Measurements from ENCODE around the gene CFAP91.
A peak's percentile ranks its signal among the peaks of the same experiment; 100 is the strongest.
"Not testable (repeated sequence)": the region's sequence is repeated elsewhere in the genome, so short reads cannot be mapped to it uniquely, and the experiment has no call there.

CFAP91 gene

DNA sequence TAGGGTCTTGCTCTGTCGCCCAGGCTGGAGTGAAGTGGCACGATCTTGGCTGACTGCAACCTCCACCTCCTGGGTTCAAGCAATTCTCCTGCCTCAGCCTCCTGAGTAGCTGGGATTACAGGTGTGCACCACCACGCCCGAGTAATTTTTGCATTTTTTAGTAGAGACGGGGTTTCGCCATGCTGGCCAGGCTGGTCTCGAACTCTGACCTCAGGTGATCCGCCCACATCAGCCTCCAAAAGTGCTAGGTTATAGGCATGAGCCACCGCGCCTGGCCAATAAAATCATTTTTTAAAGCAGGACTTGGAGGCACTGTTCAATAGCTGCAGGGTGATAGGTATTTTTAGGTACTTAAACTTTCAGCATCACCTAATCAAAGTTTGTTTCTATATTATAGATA, 24.6 kb upstream of the CFAP91 start:
- not testable (repeated sequence) for DNase-seq

DNA sequence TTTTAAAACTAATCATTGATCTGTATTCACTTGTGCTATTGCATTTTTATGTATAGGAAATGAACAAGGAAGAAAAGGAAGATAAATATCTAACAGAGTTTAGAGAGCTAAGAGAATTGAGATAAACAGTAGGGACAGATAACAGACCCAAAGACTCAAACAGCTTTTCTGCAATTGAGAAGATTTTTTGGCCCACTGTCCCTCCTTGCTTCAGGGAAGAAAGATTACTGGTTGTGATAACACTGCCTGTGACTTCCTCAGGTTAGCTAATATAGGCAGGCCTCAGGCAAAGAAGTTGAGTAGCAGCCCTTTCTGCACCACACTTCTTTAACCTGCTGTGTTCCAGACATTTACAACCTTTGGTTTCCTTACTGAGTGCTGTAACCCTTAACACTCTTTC, 22.9 kb upstream of the CFAP91 start:
- DNase-seq = no peak

DNA sequence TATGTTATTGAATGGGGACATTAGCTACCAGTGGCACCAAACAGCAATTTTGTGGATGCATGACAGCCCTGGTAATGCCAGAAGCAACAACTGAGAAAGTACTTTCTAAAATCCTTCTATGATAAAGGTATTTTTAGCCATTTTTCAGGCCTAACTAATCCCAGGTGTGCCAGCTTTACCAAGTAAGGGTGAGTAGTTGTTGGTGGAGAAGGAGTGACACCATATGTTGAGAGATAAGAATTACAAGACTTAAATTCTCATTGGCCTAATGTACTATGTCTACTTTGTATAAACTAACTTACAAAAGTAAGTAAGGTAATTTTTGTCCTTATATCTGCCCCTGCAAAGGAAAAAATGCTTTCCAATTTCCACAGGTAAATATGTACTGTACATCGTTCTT, 21.5 kb upstream of the CFAP91 start:
- peak in 1 of 2 donors; percentile 28 for DNase-seq

DNA sequence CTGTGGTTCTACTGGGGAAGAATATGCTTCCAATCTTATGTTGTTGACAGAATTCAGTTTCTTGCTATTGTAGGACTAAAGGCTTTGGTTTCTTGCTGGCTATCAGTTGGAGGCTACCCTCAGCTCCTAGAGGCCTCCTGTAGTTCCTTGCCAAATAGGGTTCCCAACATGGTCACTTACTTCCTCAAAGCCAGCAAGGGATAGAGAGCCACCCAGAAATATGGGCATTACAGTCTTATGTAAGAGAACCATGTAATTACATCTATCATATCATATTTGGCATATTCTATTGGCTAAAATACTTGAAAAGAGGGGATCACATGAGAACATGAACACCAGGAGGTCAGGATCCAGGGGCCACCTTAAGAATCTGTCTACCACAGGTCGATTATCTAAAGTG, 19.4 kb upstream of the CFAP91 start:
- DNase-seq = no peak

DNA sequence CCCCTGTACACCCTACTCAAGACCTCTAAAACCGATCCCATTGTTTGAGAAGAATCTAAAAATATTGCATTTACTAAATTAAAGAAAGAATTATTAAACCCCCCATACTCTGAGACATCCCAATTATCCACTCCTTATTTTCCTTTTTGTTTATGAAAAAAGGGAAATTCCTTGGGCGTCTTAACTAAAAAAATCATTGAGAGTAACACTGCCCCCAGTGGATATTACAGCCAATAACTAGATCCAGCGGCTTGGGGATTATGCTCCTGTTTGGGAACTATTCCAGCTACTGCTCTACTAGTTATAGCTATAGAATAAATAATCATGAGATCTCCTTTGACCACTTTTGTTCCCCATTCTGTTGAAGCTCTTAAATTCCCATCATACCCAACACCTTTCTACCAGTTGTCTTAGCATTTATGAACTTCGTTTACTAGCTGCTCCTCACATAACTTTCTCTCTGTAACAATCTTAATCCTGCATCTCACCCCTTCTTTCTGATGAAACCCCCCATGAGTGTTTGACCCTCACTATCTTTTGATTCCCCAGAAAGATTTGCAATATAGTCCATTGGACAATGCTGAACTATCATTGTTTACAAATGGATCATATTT, 12.7 kb upstream of the CFAP91 start:
- DNase-seq = no peak

DNA sequence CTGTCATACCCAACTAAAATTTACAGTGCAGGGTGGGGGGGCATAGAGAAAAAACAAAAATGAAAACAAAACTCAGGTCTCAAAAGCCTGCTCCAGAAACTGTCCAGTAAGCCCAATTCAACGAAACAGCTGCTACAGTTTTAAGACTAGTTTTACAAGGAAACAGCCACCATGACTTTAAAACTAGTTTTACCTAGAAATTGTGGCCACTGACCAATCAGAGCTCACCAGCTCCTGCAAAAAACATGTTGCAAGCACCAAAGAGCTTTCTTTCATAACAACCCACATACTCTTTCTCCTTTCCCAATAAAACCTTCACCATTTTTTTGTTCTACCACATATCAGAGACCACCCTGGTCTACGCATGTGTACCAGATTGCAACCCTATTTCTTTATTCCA, 7.3 kb upstream of the CFAP91 start:
- DNase-seq = no peak

DNA sequence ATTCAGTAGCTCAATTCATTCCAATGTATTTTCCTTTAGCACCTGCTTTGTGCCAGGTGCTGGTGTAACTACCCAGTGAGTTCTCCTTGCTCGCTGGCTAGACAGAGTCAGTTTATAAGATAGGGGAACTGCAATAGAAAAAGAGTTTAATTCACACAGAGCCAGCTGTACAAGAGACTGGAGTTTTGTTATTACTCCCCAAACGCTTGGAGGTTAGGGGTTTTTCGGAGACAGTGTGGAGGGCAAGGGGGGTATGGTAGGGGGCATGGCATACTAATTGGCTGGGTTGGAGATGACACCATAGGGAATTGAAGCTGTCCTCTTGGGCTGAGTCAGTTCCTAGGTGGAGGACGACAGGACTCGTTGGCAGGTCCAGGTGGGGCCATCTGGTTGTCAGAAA, 5.4 kb upstream of the CFAP91 start:
- DNase-seq = no peak

DNA sequence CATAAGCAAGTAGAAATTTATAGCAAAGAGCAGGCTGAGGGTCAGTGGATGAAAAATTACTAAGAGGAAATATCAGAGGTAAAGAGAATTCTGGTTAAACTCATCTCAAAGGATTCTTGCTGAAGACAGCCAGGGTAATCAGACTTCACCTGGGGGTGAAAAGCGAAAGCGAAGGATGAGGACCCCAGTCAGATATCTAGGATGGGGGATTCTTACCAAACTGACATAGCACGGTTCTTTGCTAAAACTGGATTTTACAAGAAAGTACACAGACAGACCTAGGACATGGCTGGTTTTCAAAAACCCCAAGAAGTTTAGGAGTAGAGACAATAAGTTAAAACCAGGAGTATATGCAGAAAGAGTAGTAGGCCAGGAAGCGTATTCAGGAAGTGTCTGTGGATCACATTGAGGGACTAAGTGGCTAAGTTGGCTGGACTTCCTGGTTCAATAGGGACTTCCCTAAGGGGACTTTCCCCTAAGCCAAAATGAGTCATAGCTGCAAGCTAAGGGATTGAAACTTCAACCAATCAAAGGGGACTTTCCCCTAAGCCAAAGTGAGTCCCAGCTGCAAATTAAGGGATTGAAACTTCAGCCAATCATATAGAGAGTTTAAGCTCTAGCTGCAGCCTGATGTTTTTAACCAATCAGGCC, 2.4 kb upstream of the CFAP91 start:
- DNase-seq = peak in 1 of 2 donors; percentile 64

DNA sequence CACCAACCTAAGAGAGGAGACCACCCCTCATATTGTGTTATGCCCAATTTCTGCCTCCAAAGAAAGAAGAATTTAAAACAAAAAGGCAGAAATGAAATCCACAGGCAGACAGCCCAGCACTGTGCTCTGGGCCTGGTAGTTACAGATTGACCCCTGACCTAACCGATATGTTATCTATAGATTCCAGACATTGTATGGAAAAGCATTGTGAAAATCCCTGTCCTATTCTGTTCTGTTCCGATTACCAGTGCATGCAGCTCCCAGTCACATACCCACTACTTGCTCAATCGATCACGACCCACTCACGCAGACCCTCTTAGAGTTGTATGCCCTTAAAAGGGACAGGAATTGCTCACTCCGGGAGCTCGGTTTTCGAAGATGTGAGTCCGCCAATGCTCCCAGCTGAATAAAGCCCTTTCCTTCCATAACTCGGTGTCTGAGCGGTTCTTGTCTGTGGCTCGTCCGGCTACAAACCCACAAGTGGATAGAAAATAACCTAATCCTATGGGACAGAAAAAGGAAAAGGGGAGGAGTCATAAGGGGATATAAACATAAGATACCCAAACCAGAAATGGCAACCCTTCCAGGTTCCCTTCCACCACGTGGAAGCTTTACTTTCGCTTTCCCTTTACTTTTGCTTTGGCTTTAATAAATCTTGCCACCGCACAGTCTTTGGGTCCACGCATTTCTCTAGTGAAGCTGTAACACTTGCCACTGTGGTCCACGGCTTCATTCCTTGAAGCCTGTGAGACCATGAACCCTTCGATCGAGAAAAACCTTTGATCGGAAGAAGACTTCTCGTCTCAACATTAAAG, 1.7 kb upstream of the CFAP91 start:
- no peak for DNase-seq

DNA sequence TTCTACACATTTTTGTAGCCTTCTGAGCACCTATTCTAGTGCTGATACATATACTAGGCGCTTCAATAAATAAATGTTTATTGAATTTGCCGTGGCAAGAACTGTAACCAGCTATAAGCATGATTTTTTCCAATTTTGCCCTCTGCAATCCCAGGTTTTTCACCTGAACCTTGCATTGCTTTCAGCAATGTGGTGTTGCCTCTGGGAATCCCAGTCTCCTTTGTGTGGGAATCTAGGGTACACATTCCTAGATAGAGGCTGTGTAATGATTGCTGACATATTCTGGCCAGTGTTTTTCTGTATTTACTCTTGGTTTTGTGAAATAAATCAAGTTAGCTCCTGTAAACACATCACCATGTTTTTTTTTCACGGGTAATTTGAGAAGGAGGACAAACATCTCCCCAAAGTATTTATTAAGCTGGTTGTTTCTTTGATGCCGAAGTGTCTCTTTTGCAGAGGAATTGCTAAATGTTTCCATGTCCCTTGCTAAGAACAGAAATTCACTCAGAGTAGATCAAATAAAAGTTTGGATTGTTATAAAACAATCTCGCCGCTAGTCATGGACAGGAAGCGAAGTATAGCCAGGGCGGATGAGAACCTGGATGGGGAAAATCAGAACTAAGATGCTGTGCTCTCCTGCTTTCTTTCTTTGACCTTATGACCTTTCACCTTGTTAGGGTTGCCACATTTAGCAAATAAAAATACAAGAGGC, 1.2 kb downstream of the CFAP91 start:
- DNase-seq = no peak

DNA sequence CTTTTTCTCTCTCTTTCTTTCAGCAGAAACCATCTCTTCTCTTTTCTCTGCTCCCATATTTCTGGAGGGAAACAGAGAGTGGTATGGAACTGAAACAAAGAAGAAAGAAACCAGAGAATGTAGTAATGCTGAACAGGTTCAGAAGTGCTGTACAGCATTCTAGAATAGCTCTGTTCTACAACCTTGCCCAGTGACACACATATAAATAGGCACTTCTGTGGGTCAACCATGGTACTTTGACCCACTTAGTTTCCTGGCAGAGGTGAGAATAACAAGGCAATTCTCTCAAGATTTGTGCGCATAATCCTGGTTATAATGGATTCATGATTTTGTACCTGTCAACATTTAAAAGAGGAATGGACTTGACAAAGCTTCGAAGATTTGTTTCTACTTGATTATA, 12.3 kb downstream of the CFAP91 start:
- no peak for DNase-seq

DNA sequence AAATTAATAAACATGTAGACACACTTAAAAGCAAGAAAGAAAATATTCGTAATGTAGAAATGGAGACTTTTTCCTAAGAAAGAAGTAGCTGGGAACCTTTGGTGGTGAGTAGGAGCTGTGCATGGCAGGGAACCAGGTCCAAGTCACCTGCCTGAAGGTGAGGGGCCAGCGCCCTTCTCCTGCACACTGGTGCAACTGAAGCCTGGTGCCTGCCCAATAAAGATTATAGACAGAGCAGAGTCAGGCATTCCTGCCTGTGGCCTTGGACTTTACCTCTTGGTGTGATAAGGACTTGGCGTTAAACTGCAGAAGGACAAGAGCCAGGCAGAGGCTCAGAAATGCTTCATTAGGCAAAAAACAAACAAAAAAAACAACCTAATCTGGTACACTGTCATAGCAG, 14.2 kb downstream of the CFAP91 start:
- DNase-seq = no peak

DNA sequence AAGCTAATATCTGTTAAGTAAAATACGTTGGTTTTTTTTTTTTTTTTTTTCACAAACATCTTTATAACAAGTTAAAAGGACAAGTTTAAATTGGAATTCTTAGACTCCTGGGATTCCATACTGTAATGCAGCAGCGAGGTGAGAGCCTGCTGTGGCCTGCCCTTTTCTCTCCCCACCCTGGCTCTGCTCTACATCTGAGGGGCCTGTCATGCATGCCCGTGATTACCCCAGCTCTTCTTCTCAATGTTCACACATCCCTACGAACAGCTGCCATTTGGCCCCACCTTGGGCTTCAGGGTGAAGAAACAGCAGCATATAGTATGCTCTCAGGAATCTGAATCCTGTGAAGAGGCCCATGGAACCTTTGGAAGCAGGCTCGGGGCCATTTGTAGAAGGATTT, 14.7 kb downstream of the CFAP91 start:
- DNase-seq = no peak

DNA sequence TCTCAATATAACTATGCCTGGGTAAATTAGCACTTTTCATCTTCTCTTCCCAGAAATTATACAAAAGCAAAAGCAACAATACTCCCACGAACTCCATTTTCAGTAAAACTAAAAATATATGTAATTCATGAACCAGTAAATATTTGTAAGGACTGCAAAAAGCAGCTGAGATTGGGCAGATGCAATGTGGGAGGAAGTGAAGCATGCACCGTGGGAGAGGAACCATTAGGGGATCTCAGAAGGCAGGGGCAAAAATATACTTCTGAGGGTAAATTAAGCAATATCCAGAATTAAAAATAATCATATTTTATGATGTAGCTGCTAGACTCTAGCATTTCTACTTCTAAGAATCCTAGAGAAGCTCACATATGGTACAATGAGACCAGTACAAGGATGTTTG, 20.2 kb downstream of the CFAP91 start:
- DNase-seq = no peak

DNA sequence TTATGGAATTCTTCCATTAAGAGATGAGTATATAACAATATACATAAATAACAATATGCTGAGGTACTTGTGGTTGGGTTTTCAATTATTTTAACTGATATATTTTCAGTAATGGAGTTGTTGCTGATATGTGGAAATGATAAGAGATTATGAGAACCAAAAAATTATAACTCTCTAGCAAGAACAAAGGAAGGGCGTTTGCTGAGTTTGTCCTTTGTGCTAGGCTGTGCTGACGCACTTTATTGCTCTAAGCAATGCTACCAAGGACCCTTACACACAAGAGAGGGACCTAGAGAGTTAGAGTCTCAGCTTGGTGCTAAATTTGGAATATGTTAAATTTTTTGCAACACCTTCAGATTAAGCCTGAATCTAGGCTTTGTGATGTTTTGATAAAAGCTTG, 24.1 kb downstream of the CFAP91 start:
- no peak for DNase-seq

DNA sequence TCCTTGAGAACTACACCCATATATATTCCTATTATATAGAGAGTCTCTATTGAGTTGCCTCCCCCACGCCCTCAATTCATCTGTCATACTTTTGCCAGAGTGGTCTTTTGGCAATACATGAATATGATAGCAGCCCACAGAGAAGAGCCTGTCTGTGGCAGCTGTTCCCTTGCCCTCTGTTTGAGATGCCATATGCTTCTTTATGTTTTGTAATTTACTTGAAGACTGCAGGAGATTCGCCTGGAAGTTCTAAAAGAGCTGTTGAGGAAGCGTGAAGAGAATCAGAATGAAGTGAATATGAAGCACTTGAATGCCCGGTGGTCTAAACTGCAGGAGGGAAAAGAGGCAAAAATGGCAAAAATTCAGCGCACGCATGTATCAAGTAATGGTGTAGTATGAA, 27.2 kb downstream of the CFAP91 start:
- DNase-seq = no peak

DNA sequence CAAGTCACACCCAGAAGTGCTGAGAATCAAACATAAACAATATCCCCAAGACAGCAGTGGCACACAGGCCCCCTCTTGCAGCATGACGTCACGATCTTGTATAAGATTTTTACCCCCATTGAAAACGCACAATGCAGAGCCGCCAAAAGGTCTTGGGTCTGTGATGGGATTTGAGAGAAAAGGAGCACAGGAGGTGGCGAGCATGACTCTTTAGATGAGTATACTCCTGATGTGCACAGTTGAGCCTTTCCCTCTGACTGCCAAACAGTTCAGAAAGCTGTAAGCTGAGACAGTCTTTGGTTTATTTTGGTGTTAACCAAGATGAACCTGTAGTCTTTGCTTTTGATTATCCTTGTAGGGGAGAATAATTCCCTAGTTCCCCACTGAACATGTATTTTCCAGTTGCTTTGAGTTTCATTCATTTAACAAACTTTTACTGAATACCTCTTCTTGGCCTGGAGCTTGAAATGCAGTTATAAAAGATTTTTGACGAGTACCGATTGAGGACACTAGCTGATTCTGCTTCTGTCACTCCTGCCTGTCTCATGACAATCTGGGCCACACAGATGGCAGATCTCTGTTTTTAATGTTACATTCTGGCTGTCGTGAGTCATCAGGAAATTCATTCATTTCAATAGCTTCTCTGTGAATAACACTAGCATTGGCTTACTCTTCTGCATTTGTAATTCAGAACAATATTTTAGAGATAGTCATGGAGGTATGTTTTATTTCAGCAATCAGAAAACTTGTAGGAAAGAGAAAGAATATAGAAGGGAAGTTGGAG, 28.9 kb downstream of the CFAP91 start:
- no peak for DNase-seq

DNA sequence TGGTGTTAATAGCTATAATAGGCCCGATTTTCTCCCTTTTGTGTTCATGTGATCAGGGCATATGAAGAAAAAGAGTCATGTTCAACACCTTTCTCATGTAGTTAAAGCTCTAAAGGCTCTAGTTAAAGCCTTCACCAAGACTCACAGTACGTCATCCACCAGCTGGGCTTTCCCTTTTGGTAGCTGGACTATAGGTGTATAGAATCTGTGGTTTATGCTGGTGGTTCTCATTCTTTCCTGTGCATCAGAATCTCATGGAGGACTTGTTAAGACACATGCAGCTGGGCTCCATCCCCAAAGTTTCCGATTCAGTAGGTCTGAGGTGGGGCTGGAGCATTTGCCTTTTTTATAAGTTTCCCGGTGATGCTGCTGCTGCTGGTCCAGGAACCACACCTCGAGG, 31.0 kb downstream of the CFAP91 start:
- no peak for DNase-seq

DNA sequence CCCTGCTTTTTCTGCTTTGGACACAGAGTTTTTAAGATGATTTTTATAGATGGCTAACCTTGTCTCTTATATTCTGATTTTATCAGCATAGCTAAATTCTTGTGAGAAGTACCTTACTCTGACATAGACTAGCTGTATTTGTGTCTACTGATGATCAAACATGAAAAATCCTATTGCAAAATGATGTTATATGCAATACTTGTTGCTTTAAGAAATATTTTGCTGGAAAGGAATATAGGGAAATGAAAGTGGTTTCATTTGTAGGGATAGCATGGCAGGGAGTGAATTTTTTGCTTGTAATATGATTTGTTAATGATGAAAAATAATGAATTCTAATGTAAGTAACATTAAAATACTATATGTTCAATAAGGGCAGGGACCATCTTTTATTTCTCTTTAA, 35.9 kb downstream of the CFAP91 start:
- no peak for DNase-seq

DNA sequence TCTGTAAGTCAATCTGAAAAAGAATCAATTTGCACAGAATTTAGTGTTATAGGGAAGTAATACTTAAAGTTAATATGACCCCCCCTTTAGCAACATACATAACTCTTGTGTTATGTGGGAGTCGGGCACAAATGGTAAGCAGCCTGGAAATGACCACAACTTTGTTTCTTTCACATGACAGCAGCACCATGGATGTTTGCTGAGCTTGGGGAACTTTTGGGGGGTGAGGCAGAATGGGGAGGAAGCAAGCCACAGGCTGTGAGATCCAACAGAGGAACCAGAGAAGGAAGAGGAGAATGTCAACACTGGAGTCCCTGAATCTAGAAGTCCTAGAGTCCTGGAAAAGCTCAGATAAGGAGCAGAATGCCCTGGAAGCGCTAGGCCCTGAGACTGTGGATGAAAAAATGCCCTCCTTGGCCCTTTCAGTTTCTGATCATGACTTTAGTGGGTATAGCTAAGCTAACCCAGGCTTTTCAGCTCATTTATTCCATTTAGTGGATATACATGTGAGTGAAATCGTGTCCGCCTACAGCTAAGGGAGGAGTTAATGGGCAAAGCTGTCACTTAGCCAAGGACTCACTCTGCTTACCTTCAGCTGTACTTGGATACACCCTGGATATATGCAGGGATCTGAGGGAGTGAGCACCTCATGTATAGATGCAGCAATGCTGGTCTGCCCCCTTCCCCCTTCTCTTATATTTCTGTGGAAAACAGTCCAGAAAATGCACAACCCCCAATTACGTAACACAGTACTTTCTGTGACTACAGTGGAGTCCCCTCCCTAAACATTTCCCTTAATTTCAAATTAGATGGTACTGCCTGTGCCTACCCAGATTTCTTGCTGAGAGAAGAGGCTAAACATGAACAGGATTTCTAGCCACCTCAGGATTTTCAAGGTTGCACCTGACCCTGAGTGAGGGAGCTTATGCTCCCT, 39.1 kb downstream of the CFAP91 start:
- DNase-seq = no peak

DNA sequence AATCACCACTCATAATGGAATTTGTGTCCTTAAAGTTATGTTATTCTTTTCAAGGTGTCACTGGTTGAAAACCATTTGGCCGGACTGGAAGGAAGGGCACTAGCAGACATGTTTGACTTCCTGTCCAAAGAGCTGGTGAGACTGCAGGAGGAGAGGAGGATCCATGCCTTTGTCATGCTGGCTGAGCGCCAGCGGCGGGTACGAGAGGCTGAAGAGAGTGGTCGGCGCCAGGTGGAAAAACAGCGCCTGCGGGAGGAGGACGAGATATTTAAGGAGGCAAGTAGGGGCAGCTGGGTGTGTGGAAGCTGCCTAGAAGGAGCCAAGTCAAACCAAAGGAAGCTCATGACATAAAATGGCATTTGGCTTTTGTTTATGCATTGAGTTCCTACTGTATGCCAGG, 41.1 kb downstream of the CFAP91 start:
- no peak for DNase-seq

DNA sequence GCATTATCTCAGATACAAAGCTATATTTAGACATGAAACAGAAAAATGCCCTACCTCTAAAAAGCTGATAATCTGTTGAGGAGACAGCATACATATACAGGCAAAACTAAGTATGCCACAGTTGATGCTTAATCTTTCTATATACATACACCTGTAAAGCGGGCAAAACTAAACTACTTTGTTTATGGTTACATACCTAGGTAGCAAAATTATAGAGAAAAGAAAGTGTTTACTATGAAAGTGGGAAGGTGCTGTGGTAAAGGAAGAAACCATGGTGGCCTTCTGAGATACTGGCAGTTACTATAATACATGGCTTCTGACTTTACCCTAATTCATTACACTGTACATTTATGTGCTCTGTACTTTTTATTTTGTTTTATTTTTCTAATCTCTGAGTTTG, 43.1 kb downstream of the CFAP91 start:
- DNase-seq = no peak

Data from bone marrow (tissue), 2 donors.